GM23248 (cell line): ENCODE measurements around the gene SCAPER.
"Not testable (repeated sequence)": the region's sequence is repeated elsewhere in the genome, so short reads cannot be mapped to it uniquely, and the experiment has no call there.

Experiments
- EZH2 ChIP-seq: fragments of 200-600 bp; sonication (generic); IDR thresholded peaks from 2 replicates; pipeline ENCODE4 v1.6.1; 2018; ENCODE audit warnings: antibody characterized with exemption, mild to moderate bottlenecking; ENCODE audit not compliant: insufficient read depth, poor library complexity, severe bottlenecking
- EZH2phosphoT487 ChIP-seq: fragments of 200-600 bp; sonication (generic); IDR thresholded peaks from 2 replicates; pipeline ENCODE4 v1.6.1; 2018; ENCODE audit warnings: antibody characterized with exemption, moderate library complexity, mild to moderate bottlenecking, low read depth; ENCODE audit not compliant: insufficient read depth

DNA sequence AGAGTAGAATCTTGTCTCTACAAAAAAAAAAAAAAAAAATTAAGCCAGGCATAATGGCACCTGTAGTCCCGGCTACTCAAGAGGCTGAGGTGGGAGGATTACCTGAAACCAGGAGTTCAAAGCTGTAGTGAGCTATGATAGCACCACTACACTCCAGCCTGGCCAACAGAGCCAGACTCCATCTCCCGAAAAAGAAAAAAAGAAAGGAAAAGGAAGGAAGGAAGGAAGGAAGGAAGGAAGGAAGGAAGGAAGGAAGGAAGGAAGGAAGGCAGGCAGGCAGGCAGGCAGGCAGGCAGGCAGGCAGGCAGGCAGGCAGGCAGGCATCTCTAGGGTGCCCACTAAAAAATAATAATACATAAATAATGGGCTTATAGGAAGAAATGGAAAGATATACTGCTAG, 32.1 kb downstream of the SCAPER start:
- TF ChIP-seq EZH2phosphoT487, EZH2: not testable (repeated sequence)
